ENCODE measurements around the gene MRPL33.

The MRPL33 gene

GRCh38 chr2:27779417-27780055 is 8.0 kb downstream of the MRPL33 start:
- DNase-seq: no peak

- DNase-seq: no peak
Measured at GRCh38 chr2:27781496-27781895, 10.0 kb downstream of the MRPL33 start.

- DNase-seq: no peak
Measured at GRCh38 chr2:27782701-27783100, 11.2 kb downstream of the MRPL33 start.

GRCh38 chr2:27790796-27791195 is 19.3 kb downstream of the MRPL33 start:
- DNase-seq: no peak

GRCh38 chr2:27792759-27793158 is 21.2 kb downstream of the MRPL33 start:
- DNase-seq: no peak

GRCh38 chr2:27795093-27795834 is 23.7 kb downstream of the MRPL33 start:
- DNase-seq: no peak

GRCh38 chr2:27795868-27796277 is 24.4 kb downstream of the MRPL33 start:
- DNase-seq: no peak

- no peak for DNase-seq
Measured at GRCh38 chr2:27796791-27797765, 25.6 kb downstream of the MRPL33 start.

- no peak for DNase-seq
Measured at GRCh38 chr2:27797841-27798240, 26.3 kb downstream of the MRPL33 start.

- no peak for DNase-seq
Measured at GRCh38 chr2:27798486-27798885, 27.0 kb downstream of the MRPL33 start.

- DNase-seq: no peak
Measured at GRCh38 chr2:27798948-27799645, 27.6 kb downstream of the MRPL33 start.

- no peak for DNase-seq
Measured at GRCh38 chr2:27799646-27800010, 28.1 kb downstream of the MRPL33 start.

- no peak for DNase-seq
Measured at GRCh38 chr2:27800856-27801255, 29.3 kb downstream of the MRPL33 start.

GRCh38 chr2:27802547-27802946 is 31.0 kb downstream of the MRPL33 start:
- DNase-seq: no peak

- no peak for DNase-seq
Measured at GRCh38 chr2:27803046-27803445, 31.5 kb downstream of the MRPL33 start.

GRCh38 chr2:27804146-27804545 is 32.6 kb downstream of the MRPL33 start:
- no peak for DNase-seq

- DNase-seq: no peak
Measured at GRCh38 chr2:27805180-27805579, 33.7 kb downstream of the MRPL33 start.

- no peak for DNase-seq
Measured at GRCh38 chr2:27806311-27807059, 35.0 kb downstream of the MRPL33 start.

GRCh38 chr2:27807476-27807875 is 36.0 kb downstream of the MRPL33 start:
- no peak for DNase-seq

- DNase-seq: no peak
Measured at GRCh38 chr2:27808418-27808817, 36.9 kb downstream of the MRPL33 start.

GRCh38 chr2:27808984-27809383 is 37.5 kb downstream of the MRPL33 start:
- no peak for DNase-seq

GRCh38 chr2:27809761-27810241 is 38.3 kb downstream of the MRPL33 start:
- DNase-seq: no peak

Data from NCI-H748 treated with DMSO at 0.1 percent for 48 hours (cell line).